A673 (cell line): Measurements from ENCODE around the gene BBX. TPM values are rescaled to one million over a fixed set of nuclear protein-coding genes. Genes with fewer than 3 reads are reported as not detected.

Source experiments
- BruUV-seq: library from RNA; stranded (reverse); fragments of 400-500 nt; replicated peaks from 2 replicates; lab custom pipeline; 2021; lab: Mats Ljungman, UMichigan
- CTCF ChIA-PET: fragments of 300-600 bp; sonication (Branson Sonifier 250); formaldehyde crosslinking; loops from one replicate; lab custom pipeline; 2022; ENCODE audit warnings: antibody characterized with exemption; lab: Charles Lee
- POLR2A ChIA-PET: fragments of 300-600 bp; sonication (Branson Sonifier 250); formaldehyde crosslinking; loops from one replicate; lab custom pipeline; 2022; ENCODE audit warnings: antibody characterized with exemption; ENCODE audit not compliant: low non-redundant PET; lab: Charles Lee
- DNase-seq: peaks from one replicate; pipeline ENCODE4 v3.0.0-alpha.2; 2015; ENCODE audit warnings: low spot score
- H3K27ac ChIP-seq: fragments of 200-600 bp; sonication (generic); 2 replicates; pipeline ENCODE4 v1.5.1; 2016; ENCODE audit warnings: mixed run types, low read depth, mild to moderate bottlenecking, mixed read lengths, antibody characterized with exemption, low read length; ENCODE audit not compliant: poor library complexity, severe bottlenecking
- H3K27me3 ChIP-seq: fragments of 200-600 bp; sonication (generic); replicated peaks from 2 replicates; pipeline ENCODE4 v1.6.1; 2017; ENCODE audit warnings: mixed run types, low read depth, mild to moderate bottlenecking, mixed read lengths, antibody characterized with exemption, low read length; ENCODE audit not compliant: insufficient read depth, poor library complexity
- H3K36me3 ChIP-seq: fragments of 200-600 bp; sonication (generic); 2 replicates; pipeline ENCODE4 v1.6.1; 2016; ENCODE audit warnings: mixed run types, mild to moderate bottlenecking, mixed read lengths, antibody characterized with exemption, low read length; ENCODE audit not compliant: insufficient read depth, poor library complexity, severe bottlenecking
- H3K4me1 ChIP-seq: fragments of 200-600 bp; sonication (generic); 2 replicates; pipeline ENCODE4 v1.6.1; 2017; ENCODE audit warnings: mixed run types, mild to moderate bottlenecking, mixed read lengths, antibody characterized with exemption, low read length; ENCODE audit not compliant: insufficient read depth, poor library complexity, severe bottlenecking
- H3K4me3 ChIP-seq: fragments of 200-600 bp; sonication (generic); 2 replicates; pipeline ENCODE4 v1.5.1; 2016; ENCODE audit warnings: low read depth, mixed run types, mild to moderate bottlenecking, mixed read lengths, low read length; ENCODE audit not compliant: poor library complexity, severe bottlenecking
- H3K9me3 ChIP-seq: fragments of 200-600 bp; sonication (generic); 2 replicates; pipeline ENCODE4 v1.6.1; 2016; ENCODE audit warnings: mixed run types, low read depth, mild to moderate bottlenecking, mixed read lengths, antibody characterized with exemption, low read length; ENCODE audit not compliant: poor library complexity, severe bottlenecking
- EZH2 ChIP-seq: fragments of 200-600 bp; sonication (generic); IDR thresholded peaks from 2 replicates; pipeline ENCODE4 v1.6.1; 2017; ENCODE audit warnings: borderline replicate concordance, low read depth, mild to moderate bottlenecking, mixed read lengths, antibody characterized with exemption, low read length; ENCODE audit not compliant: poor library complexity, severe bottlenecking
- intact Hi-C: fragments of 100-400 bp; cut with micrococcal nuclease; formaldehyde crosslinking; loops from one replicate; pipeline ENCODE4 v1.10.0; 2022; ENCODE audit not compliant: unreplicated experiment
- total RNA-seq: library from RNA; stranded (reverse); gene quantifications from 2 replicates; pipeline ENCODE4 v1.2.3, GENCODE V29; 2021
- TF ChIP-seq, protein P1 (sequence below): fragments of 300-800, 200-600 bp; sonication (generic); conservative IDR thresholded peaks from 2 replicates; pipeline ENCODE4 v1.5.1; 2017; ENCODE audit warnings: low read depth, mild to moderate bottlenecking, antibody characterized with exemption, low read length, moderate library complexity, mixed read lengths

BBX gene
- total RNA-seq, 1 experiment from 2014 or later = 28.9 TPM

GRCh38 chr3:107845380-107846278 lies 322.9 kb downstream of the BBX start:
- H3K4me3 ChIP-seq = no peak overlapping the region
- BruUV-seq = no TSS peak

GRCh38 chr3:107846279-107846852 lies 323.6 kb downstream of the BBX start:
- Histone ChIP-seq H3K4me1 (no peaks in the 10 kb centered on the region), H3K36me3 (no peaks in the 10 kb centered on the region), H3K27me3 (peaks cover 23% of the 10 kb centered on the region), H3K9me3 (no peaks in the 10 kb centered on the region), H3K4me3 (no peak overlapping the region), H3K27ac (no peak overlapping the region)
- no TSS peak for BruUV-seq
- intact Hi-C loops = loop anchor here (1.0 to 10.0 kb wide), 4 partner anchors 162 to 610 kb away; no protein-coding TSS in a partner anchor
- TF ChIP-seq EZH2 = no peak
- TF ChIP-seq, protein P1, sequence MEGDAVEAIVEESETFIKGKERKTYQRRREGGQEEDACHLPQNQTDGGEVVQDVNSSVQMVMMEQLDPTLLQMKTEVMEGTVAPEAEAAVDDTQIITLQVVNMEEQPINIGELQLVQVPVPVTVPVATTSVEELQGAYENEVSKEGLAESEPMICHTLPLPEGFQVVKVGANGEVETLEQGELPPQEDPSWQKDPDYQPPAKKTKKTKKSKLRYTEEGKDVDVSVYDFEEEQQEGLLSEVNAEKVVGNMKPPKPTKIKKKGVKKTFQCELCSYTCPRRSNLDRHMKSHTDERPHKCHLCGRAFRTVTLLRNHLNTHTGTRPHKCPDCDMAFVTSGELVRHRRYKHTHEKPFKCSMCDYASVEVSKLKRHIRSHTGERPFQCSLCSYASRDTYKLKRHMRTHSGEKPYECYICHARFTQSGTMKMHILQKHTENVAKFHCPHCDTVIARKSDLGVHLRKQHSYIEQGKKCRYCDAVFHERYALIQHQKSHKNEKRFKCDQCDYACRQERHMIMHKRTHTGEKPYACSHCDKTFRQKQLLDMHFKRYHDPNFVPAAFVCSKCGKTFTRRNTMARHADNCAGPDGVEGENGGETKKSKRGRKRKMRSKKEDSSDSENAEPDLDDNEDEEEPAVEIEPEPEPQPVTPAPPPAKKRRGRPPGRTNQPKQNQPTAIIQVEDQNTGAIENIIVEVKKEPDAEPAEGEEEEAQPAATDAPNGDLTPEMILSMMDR = peak; percentile 80
- CTCF ChIA-PET = interaction anchor here (0.6 to 1.3 kb wide), 2 partner anchors 175 to 610 kb away, joined by 3 read pairs; no protein-coding TSS in a partner anchor
- POLR2A ChIA-PET = no interaction called here
- DNase-seq = peak; percentile 69

More at GRCh38 chr3:107845380-107846278, 322.9 kb downstream of the BBX start:
- TF ChIP-seq, protein P1 = no peak
- DNase-seq = no peak
- H3K4me1 ChIP-seq = no peaks in the 10 kb centered on the region
- no peaks in the 10 kb centered on the region for H3K9me3 ChIP-seq
- POLR2A ChIA-PET = no interaction called here
- peaks cover 23% of the 10 kb centered on the region for H3K27me3 ChIP-seq
- H3K27ac ChIP-seq = no peak overlapping the region
- intact Hi-C loops = loop anchor here (1.0 to 10.0 kb wide), 4 partner anchors 161 to 609 kb away; no protein-coding TSS in a partner anchor
- CTCF ChIA-PET = interaction anchor here (0.6 to 1.3 kb wide), 3 partner anchors 169 to 609 kb away, joined by 3 read pairs; no protein-coding TSS in a partner anchor
- H3K36me3 ChIP-seq = no peaks in the 10 kb centered on the region

DNA sequence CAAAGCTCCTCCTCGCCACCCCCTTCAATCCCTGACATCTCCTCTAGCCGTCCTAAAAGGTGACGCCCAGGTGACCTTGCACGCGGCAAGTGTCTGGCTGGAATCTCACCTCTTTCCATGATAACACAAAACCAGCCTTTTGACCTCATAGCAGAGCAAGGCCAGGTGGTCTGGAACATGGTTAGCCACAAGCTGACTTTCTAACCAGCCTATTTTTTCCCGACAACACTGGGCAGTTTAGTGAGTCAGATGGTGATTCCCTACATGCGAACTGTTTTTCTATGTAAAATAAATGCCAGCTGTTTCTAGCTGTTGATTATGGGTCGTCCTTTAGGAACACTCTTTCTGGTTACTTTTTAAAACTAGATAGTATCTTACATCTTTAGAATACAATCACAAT lies 325.0 kb downstream of the BBX start:
- intact Hi-C loops = loop anchor here (5.0 to 10.0 kb wide), 3 partner anchors 163 to 273 kb away; no protein-coding TSS in a partner anchor
- no peak for TF ChIP-seq EZH2
- Histone ChIP-seq H3K36me3 (no peaks in the 10 kb centered on the region), H3K27me3 (peaks cover 23% of the 10 kb centered on the region), H3K4me1 (no peaks in the 10 kb centered on the region), H3K4me3 (no peak overlapping the region), H3K27ac (no peak overlapping the region), H3K9me3 (no peaks in the 10 kb centered on the region)
- no TSS peak for BruUV-seq
- DNase-seq = no peak
- ChIA-PET CTCF (interaction anchor here (0.6 kb wide), 1 partner anchor 591 kb away, joined by 4 read pairs; no protein-coding TSS in a partner anchor), POLR2A (no interaction called here)
